ENCODE data around the gene RUNX3. TPM values are rescaled to one million over a fixed set of nuclear protein-coding genes. Genes with fewer than 3 reads are reported as not detected.
"Not testable (repeated sequence)": the region's sequence is repeated elsewhere in the genome, so short reads cannot be mapped to it uniquely, and the experiment has no call there.

Gene RUNX3
- total RNA-seq, 1 donor from 2014 or later, result 153 TPM

GRCh38 chr1:24910210-24910609 lies 19.9 kb downstream of the RUNX3 start:
- no peak for DNase-seq
- intact Hi-C loops (cut with micrococcal nuclease), result no loop called here
- no peak for TF ChIP-seq CTCF (IDR thresholded peaks at IDR 0.05)
- no peak overlapping the region for H3K27ac Mint-ChIP-seq
- POLR2A ChIA-PET, result interaction anchor here (0.6 kb wide), 2 partner anchors 145 to 384 kb away, joined by 3 to 4 read pairs; no protein-coding TSS in a partner anchor
- peaks cover 3% of the 10 kb centered on the region for H3K4me1 Mint-ChIP-seq
- CTCF ChIA-PET, result interaction anchor here (1.5 kb wide), 1 partner anchor 12 kb away, joined by 3 read pairs; no protein-coding TSS in a partner anchor
- ATAC-seq (ENCODE audit: low read depth), result no peak
- no peaks in the 10 kb centered on the region for H3K9me3 Mint-ChIP-seq
- H3K4me3 Mint-ChIP-seq, result no peak overlapping the region
- no peaks in the 10 kb centered on the region for H3K27me3 Mint-ChIP-seq
- peaks cover 90% of the 10 kb centered on the region for H3K36me3 Mint-ChIP-seq (ENCODE audit: low read depth)

- POLR2A ChIA-PET, result interaction anchor here (0.6 to 0.7 kb wide), 2 partner anchors 20 to 383 kb away, joined by 3 read pairs; partner anchors contain the start of gene RUNX3
- TF ChIP-seq CTCF (IDR thresholded peaks at IDR 0.05), result no peak
- H3K27me3 Mint-ChIP-seq, result no peaks in the 10 kb centered on the region
- ATAC-seq (ENCODE audit: low read depth) (no peak), DNase-seq (no peak)
- peaks cover 89% of the 10 kb centered on the region for H3K36me3 Mint-ChIP-seq (ENCODE audit: low read depth)
- H3K27ac Mint-ChIP-seq, result no peak overlapping the region
- H3K4me1 Mint-ChIP-seq, result peaks cover 2% of the 10 kb centered on the region
- intact Hi-C loops (cut with micrococcal nuclease), result no loop called here
- CTCF ChIA-PET, result interaction anchor here (1.5 kb wide), 1 partner anchor 13 kb away, joined by 3 read pairs; no protein-coding TSS in a partner anchor
- no peaks in the 10 kb centered on the region for H3K9me3 Mint-ChIP-seq
- no peak overlapping the region for H3K4me3 Mint-ChIP-seq
These were observed 20.6 kb downstream of the RUNX3 start for GRCh38 chr1:24909388-24909898.

GRCh38 chr1:24908591-24909259 lies 21.4 kb downstream of the RUNX3 start:
- Mint-ChIP-seq H3K9me3 (no peaks in the 10 kb centered on the region), H3K27me3 (no peaks in the 10 kb centered on the region), H3K36me3 (ENCODE audit: low read depth) (peaks cover 92% of the 10 kb centered on the region), H3K4me1 (peaks cover 2% of the 10 kb centered on the region), H3K27ac (no peak overlapping the region), H3K4me3 (no peak overlapping the region)
- intact Hi-C loops (cut with micrococcal nuclease), result no loop called here
- ChIA-PET POLR2A (no interaction called here), CTCF (interaction anchor here (1.5 kb wide), 1 partner anchor 14 kb away, joined by 3 read pairs; no protein-coding TSS in a partner anchor)
- TF ChIP-seq CTCF (IDR thresholded peaks at IDR 0.05), result no peak
- ATAC-seq (ENCODE audit: low read depth) (no peak), DNase-seq (no peak)

GRCh38 chr1:24907587-24908294 lies 22.3 kb downstream of the RUNX3 start:
- H3K27me3 Mint-ChIP-seq; H3K4me1 Mint-ChIP-seq; H3K4me3 Mint-ChIP-seq; DNase-seq; POLR2A ChIA-PET; H3K27ac Mint-ChIP-seq; H3K9me3 Mint-ChIP-seq; ATAC-seq (ENCODE audit: low read depth); CTCF ChIA-PET; intact Hi-C loops (cut with micrococcal nuclease): not testable (repeated sequence)
- peaks cover 93% of the 10 kb centered on the region for H3K36me3 Mint-ChIP-seq (ENCODE audit: low read depth)

GRCh38 chr1:24906760-24907490 lies 23.2 kb downstream of the RUNX3 start:
- Mint-ChIP-seq H3K27me3 (no peaks in the 10 kb centered on the region), H3K4me1 (no peaks in the 10 kb centered on the region), H3K27ac (no peak overlapping the region), H3K4me3 (no peak overlapping the region), H3K36me3 (ENCODE audit: low read depth) (peaks cover 91% of the 10 kb centered on the region), H3K9me3 (no peaks in the 10 kb centered on the region)
- ChIA-PET POLR2A (no interaction called here), CTCF (interaction anchor here (1.4 kb wide), 1 partner anchor 59 kb away, joined by 4 read pairs; no protein-coding TSS in a partner anchor)
- peak; percentile 9 for DNase-seq
- no peak for TF ChIP-seq CTCF (IDR thresholded peaks at IDR 0.05)
- intact Hi-C loops (cut with micrococcal nuclease), result no loop called here
- ATAC-seq (ENCODE audit: low read depth), result no peak

Data from activated B cell treated with CpG ODN at 0.5 μM for 24 hours (primary cell).